ENCODE results near the gene TAF1L.

The TAF1L gene

DNA sequence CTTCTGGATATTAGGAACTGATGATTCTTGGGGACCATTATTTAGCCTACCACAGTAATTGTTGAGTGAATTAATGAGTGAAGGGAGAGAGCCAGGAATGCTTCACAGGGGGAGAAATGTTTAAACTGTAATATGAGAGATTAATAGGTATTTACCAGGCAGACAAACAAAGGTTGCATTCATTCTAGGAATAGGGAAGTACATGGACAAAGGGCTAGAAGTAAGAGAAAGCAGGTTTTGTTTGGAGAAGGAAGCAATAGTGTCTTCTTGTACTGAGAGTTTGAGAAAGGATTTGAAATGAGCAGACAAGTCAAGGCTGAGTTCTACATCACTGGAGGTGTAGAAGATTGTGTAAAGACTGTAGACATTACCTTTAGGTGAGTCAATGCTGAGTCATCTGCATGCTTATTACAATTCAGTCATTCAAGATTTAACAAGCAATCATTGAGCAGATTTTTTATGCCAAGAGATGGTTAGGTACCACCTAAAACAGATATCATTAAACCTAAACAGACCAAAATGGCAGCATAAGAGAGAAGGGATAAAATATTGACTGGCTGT is 8.0 kb downstream of the TAF1L start:
- Mint-ChIP-seq H3K4me3 (no peak overlapping the region), H3K27me3 (ENCODE audit: low read depth, poor library complexity) (peaks cover 4% of the 10 kb centered on the region), H3K9me3 (no peaks in the 10 kb centered on the region), H3K4me1 (no peaks in the 10 kb centered on the region), H3K36me3 (ENCODE audit: low read depth) (no peaks in the 10 kb centered on the region), H3K27ac (no peak overlapping the region)
- DNase-seq = no peak
- TF ChIP-seq, protein P1, sequence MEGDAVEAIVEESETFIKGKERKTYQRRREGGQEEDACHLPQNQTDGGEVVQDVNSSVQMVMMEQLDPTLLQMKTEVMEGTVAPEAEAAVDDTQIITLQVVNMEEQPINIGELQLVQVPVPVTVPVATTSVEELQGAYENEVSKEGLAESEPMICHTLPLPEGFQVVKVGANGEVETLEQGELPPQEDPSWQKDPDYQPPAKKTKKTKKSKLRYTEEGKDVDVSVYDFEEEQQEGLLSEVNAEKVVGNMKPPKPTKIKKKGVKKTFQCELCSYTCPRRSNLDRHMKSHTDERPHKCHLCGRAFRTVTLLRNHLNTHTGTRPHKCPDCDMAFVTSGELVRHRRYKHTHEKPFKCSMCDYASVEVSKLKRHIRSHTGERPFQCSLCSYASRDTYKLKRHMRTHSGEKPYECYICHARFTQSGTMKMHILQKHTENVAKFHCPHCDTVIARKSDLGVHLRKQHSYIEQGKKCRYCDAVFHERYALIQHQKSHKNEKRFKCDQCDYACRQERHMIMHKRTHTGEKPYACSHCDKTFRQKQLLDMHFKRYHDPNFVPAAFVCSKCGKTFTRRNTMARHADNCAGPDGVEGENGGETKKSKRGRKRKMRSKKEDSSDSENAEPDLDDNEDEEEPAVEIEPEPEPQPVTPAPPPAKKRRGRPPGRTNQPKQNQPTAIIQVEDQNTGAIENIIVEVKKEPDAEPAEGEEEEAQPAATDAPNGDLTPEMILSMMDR (IDR thresholded peaks at IDR 0.05) = no peak

DNA sequence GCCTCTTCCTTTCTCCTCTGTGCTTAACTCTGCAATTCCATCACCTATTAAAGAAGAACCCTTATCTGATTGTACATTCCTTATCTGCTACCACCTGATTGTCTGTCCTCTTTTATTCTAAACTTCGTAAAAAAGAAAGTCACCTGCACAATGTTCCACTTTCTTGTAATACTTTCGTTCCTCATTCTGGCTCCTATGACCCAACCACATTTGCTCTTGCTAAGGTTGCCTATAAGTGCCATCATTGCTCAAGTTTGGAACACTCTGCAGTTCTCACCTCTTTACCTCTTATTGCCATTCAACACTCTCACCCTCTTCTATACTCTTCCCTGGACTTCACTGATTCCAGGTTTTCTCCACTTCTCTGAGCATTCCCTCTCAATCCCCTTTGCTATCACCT is 10.1 kb downstream of the TAF1L start:
- TF ChIP-seq, protein P1 (IDR thresholded peaks at IDR 0.05) = no peak
- no peak overlapping the region for H3K27ac Mint-ChIP-seq
- H3K27me3 Mint-ChIP-seq (ENCODE audit: low read depth, poor library complexity) = peaks cover 7% of the 10 kb centered on the region
- no peaks in the 10 kb centered on the region for H3K36me3 Mint-ChIP-seq (ENCODE audit: low read depth)
- no peaks in the 10 kb centered on the region for H3K4me1 Mint-ChIP-seq
- DNase-seq = no peak
- H3K4me3 Mint-ChIP-seq = no peak overlapping the region
- H3K9me3 Mint-ChIP-seq = no peaks in the 10 kb centered on the region

DNA sequence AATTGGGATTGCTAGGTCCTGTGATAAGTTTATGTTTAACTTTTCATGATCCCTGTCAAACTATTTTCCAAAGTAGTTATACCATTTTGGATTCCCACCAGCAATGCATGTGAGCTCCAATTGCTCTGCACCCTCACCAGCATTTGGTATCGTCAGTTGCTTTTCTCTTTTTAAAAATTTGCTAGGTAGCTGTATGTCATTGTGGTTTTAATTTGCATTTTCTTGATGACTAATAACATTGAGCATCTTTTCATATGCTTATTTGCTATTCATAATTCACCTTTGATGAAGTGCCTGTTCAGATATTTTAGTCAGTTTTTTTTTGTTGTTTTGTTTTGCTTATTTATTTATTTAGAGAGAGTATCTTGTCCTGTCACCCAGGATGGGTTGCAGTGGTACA is 12.5 kb downstream of the TAF1L start:
- Mint-ChIP-seq H3K4me3 (no peak overlapping the region), H3K4me1 (no peaks in the 10 kb centered on the region), H3K9me3 (peaks cover 7% of the 10 kb centered on the region), H3K27ac (no peak overlapping the region), H3K36me3 (ENCODE audit: low read depth) (no peaks in the 10 kb centered on the region), H3K27me3 (ENCODE audit: low read depth, poor library complexity) (peaks cover 8% of the 10 kb centered on the region)
- no peak for DNase-seq
- TF ChIP-seq, protein P1 (IDR thresholded peaks at IDR 0.05) = no peak

DNA sequence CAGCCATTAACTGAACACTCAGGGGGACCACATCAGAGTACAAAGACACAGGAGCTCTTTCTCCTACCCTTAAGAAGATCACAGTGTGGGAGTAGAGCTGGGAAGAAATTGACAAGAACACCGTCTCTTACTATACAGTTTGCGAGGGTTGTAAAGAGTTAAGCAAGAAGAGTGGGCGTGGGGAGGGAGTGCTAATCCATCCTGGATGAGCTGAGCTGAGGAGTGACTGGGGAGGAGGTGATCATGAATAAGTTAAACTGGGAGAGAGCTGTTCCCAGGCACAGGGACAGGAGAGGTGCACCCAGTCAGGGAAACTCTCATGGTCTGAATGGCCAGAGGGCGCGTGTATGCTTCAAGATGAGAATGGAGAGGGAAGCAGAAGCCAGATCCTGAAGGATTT is 17.2 kb downstream of the TAF1L start:
- peaks cover 9% of the 10 kb centered on the region for H3K9me3 Mint-ChIP-seq
- no peak overlapping the region for H3K4me3 Mint-ChIP-seq
- DNase-seq = no peak
- H3K36me3 Mint-ChIP-seq (ENCODE audit: low read depth) = no peaks in the 10 kb centered on the region
- TF ChIP-seq, protein P1 (IDR thresholded peaks at IDR 0.05) = no peak
- H3K4me1 Mint-ChIP-seq = no peaks in the 10 kb centered on the region
- no peak overlapping the region for H3K27ac Mint-ChIP-seq
- H3K27me3 Mint-ChIP-seq (ENCODE audit: low read depth, poor library complexity) = peaks cover 11% of the 10 kb centered on the region

DNA sequence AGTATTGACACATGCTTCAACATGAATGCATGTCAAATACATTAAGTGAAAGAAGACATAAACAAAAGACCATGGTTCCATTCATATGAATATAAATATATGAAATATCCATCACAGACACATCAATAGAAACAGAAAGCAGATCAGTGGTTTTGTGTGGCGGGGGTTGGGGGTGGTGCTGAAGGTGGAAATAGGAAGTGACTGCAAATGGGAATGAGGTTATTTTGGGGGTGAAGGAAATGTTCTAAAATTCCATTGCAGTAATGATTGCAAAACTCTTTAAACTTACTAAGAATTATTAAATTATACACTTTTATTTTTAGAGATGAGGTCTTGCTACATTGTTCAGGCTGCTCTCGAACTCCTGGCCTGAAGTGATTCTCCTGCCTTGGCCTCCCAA is 28.7 kb downstream of the TAF1L start:
- no peaks in the 10 kb centered on the region for H3K4me1 Mint-ChIP-seq
- DNase-seq = no peak
- peaks cover 18% of the 10 kb centered on the region for H3K9me3 Mint-ChIP-seq
- no peak overlapping the region for H3K27ac Mint-ChIP-seq
- no peak overlapping the region for H3K4me3 Mint-ChIP-seq
- TF ChIP-seq, protein P1 (IDR thresholded peaks at IDR 0.05) = no peak
- H3K36me3 Mint-ChIP-seq (ENCODE audit: low read depth) = no peaks in the 10 kb centered on the region
- peaks cover 10% of the 10 kb centered on the region for H3K27me3 Mint-ChIP-seq (ENCODE audit: low read depth, poor library complexity)
